Measurements from ENCODE around the gene SERPINA12.

The SERPINA12 gene, protein sequence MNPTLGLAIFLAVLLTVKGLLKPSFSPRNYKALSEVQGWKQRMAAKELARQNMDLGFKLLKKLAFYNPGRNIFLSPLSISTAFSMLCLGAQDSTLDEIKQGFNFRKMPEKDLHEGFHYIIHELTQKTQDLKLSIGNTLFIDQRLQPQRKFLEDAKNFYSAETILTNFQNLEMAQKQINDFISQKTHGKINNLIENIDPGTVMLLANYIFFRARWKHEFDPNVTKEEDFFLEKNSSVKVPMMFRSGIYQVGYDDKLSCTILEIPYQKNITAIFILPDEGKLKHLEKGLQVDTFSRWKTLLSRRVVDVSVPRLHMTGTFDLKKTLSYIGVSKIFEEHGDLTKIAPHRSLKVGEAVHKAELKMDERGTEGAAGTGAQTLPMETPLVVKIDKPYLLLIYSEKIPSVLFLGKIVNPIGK

GRCh38 chr14:94509356-94509755 is at the start of gene SERPINA12:
SERPINA12 (minus strand) TSS chr14:94509469; CDS start chr14:94498397, 11,072 bp downstream.
- no peak for DNase-seq (ENCODE audit: low spot score)

GRCh38 chr14:94558842-94559241 is 49.6 kb upstream of the SERPINA12 start:
- no peak for DNase-seq (ENCODE audit: low spot score)

GRCh38 chr14:94557327-94557726 is 48.1 kb upstream of the SERPINA12 start:
- DNase-seq (ENCODE audit: low spot score) = no peak

- DNase-seq (ENCODE audit: low spot score) = no peak
These were observed 46.7 kb upstream of the SERPINA12 start for GRCh38 chr14:94555991-94556390.

GRCh38 chr14:94550041-94550440 is 40.8 kb upstream of the SERPINA12 start:
- no peak for DNase-seq (ENCODE audit: low spot score)

GRCh38 chr14:94548999-94549985 is 40.0 kb upstream of the SERPINA12 start:
- peak; percentile 20 for DNase-seq (ENCODE audit: low spot score)

DNA sequence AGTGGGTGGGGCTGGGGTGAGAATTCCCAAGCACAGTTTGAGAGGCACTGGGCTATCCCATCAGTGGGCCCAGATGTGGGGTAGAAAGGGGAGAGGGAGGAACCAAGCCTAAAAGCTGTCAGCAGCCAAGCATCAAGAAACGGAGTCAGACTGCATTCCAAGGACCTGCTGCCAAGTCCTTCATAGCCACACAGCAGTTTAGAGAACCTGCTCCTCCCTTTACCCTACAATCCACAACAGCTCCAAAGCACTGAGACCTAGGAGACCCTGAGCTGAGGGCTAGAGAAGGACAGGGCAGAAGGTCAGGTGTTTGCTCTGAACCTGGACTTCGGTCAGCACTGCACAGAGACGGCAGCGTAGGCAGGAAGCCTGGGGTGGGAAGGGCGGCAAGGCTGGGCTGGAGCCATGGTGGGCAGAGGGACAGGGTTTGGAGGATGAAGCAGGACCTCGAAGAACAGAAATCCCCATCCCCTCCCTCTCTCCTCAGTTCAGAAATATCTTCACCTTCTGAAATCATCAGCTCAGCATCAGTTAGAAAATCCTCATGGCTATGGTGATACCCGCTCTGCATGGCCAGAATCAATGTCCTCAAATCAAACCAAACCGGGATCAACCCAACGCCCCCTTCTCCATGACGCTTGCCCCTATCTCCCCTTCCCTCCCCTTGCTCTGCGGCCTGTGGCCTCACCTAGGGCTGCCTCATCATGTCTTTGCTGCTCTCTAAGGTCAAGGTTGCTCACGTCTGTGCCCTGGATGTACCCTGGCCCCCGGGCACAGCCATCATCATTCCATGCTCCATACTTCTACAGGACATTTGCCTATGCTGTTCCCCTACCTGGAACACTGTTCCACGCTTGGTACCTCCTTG is 39.1 kb upstream of the SERPINA12 start:
- DNase-seq (ENCODE audit: low spot score) = no peak

DNA sequence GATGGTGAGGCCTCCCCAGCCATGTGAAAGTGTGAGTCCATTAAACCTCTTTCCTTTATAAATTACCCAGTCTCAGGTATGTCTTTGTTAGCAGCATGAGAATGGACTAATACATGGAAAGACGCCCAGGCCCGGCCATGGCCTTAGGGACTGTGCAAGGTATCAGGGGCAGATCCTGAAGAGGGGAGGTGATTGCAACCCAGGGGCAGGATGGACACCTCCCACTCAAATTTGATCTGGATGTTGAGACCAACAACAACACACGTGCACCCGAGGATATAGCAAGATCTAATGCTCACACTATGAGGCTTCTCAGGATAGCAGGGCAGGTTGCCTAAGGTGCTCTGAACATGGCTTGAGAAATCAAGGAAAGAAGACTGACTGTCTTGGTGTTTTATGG is 38.5 kb upstream of the SERPINA12 start:
- no peak for DNase-seq (ENCODE audit: low spot score)

GRCh38 chr14:94547151-94547680 is 37.9 kb upstream of the SERPINA12 start:
- DNase-seq (ENCODE audit: low spot score) = no peak

DNA sequence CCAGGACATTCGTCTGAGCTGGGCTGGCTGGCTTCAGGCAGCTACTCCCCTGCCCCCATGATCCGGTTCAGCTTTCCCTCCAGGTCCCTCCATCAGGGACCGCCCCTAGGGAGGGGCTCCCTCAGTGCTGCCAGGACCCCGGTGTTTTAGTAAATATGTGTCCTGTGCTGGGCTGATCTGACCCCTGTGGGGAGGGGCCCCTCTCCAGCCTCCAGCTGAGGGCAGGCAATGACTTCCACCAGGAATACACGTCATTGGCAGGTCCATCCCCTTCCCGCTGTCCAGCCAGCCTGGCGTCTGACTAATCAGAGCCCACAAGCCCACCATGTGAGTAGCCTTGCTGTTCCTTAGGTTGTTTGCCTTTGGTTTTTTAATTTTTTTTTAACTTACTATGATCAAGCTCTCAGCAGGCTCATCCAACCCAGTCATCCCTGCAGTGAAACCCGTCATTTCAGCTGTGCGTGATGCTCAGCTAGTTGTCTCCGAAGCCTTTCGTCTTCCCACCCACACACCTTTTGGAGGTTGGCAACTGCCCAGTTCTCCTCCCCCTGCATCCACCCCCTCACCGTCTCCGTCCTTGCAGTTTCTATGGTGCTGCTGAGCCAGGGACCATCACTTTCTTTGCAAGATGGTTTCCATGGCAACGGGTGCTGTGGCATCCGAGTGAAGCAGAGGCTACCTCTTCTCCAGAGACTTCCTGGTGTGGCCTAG is 36.0 kb upstream of the SERPINA12 start:
- DNase-seq (ENCODE audit: low spot score) = no peak

- DNase-seq (ENCODE audit: low spot score) = no peak
These were observed 35.5 kb upstream of the SERPINA12 start for GRCh38 chr14:94544726-94545125.

DNA sequence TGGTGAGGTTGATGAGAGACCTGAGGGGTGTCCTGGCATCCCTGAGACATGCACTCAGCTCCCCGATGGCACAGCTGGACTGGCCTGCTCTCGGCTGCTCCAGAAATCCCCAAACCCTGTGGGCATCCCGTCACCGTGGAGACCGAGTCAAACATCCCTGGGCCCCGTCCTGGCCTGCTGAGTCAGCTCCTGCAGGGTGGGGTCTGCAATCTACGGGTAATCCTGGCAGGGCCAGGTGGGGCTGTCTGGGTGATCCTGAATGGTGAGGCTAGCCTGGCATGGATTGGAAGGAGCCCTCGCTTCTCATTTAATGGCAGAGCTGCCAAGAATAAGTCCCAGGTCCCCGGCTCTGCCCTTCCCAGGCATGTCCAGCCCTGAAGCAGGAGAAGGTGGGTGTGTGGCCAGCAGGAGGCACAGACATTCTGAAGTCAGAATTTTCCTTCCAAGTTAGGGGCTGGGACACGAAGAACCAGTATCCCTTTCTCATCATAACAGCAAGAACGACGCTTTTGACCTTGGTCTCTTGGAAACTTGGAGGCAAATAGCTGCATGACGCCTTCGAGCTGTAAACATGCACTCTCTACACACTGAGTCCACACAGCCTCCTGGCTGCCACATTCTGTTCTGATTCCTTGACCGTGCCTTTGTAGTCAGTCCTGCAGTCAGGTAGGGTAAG is 34.3 kb upstream of the SERPINA12 start:
- no peak for DNase-seq (ENCODE audit: low spot score)

DNA sequence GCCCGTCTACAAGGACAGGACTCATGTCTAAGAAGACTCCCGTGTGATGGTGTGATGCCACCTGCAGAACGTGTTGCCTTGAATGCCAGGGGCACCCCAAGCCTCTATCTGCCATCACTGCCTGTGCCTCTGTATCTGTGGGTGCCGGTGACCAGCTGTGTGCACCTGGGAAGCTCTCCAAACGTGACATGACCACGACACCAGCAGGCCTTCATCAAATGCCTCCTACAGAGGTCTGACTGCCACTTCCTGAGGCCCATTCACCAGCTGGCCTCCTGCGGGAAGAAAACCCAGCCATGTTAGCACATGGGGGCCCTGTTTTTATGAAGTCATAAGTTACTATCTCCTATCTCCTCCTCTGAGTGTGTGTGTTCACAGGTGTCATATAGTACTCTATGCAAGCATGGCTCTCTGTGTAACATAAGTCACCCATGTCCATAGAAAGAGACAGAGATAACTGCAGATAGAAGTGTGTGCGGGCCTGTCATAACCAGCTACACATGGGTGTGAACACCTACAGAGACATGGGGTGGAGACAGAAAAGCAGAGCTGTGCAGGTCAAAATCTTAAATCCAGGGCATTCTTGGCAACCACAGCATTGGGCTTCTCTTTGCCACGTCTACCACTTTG is 33.7 kb upstream of the SERPINA12 start:
- no peak for DNase-seq (ENCODE audit: low spot score)

DNA sequence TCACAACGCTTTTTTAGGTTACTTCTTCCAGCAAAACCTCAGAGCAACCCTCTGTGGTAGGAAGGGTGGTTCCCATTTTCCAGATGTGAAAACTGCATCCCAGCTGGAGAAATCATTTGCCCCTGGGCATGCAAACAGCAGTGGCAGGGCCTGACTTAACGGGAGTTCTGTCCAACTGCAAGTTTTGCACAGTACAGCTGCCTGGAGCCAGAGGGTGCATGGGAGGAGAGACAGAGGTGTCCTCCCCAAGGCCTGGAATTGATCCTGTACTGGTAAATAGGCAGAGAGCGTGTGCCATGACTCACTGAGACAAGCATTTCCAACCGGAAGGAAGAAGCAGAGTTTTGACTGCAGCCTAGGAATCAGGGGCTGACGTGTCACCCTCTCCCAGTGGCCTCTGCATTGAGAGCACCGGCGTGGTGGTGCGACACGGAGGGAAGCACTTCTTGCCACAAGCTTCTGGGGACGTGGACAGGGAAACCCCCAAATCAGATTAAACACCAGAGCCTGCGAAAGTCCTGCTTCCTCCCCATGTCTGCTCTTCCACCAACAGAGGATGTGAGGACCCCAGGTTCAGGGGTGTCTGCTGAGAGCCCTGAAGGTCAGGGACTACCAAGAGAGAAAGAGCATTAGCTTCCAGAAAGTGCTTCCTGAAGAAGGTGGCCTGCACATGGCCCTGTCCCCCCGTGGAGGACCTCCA is 33.0 kb upstream of the SERPINA12 start:
- DNase-seq (ENCODE audit: low spot score) = no peak

- DNase-seq (ENCODE audit: low spot score) = no peak
These were observed 32.1 kb upstream of the SERPINA12 start for GRCh38 chr14:94541234-94541975.

GRCh38 chr14:94540031-94540794 is 30.9 kb upstream of the SERPINA12 start:
- no peak for DNase-seq (ENCODE audit: low spot score)

DNA sequence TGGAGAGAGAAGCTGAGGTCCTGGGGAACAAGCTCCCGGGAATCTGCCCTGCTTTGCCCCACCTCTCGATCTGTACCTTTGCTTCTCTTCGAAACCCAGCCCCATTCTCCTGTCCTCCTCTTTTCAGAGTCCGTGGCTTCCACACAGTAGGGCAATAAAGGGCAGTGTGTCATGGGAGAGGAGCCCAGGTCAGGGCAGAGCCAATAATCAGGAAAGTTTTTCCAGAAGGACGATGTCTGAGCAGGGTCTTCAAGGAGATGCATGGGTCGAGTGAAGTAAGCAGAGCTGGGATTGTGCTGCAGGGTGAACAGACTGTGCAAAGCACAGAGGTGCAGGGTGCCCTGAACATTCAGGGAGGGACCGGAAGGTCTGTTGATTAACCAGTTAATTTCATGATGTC is 29.9 kb upstream of the SERPINA12 start:
- no peak for DNase-seq (ENCODE audit: low spot score)
